RWPE1 (cell line): ENCODE measurements around the gene CELF4.

ENCODE experiments used
- CTCF ChIA-PET: fragments of 350-600 bp; sonication (Branson Sonifier 250); formaldehyde crosslinking; extraction: SDS; loops from one replicate; lab custom pipeline; 2021; lab: Yijun Ruan, JAX
- POLR2A ChIA-PET: fragments of 400-600 bp; formaldehyde crosslinking; extraction: SDS; loops from one replicate; lab custom pipeline; 2020; ENCODE audit warnings: antibody characterized with exemption; ENCODE audit not compliant: low non-redundant PET; lab: Yijun Ruan, JAX
- DNase-seq: peaks from one replicate; pipeline ENCODE4 v3.0.0; 2012; ENCODE audit warnings: low spot score
- H3K27ac ChIP-seq: fragments of 450-650 bp; 2 replicates; pipeline ENCODE4 v1.5.1; 2017
- CTCF ChIP-seq: fragments of 450-650 bp; conservative IDR thresholded peaks from 2 replicates; pipeline ENCODE4 v1.5.1; 2017; ENCODE audit warnings: low read depth, mild to moderate bottlenecking

The CELF4 gene

GRCh38 chr18:37249171-37249886 is 316.3 kb downstream of the CELF4 start:
- ChIA-PET CTCF (interaction anchor here (0.6 kb wide), 1 partner anchor 20 kb away, joined by 3 read pairs; no protein-coding TSS in a partner anchor), POLR2A (no interaction called here)
- no peak for TF ChIP-seq CTCF
- no peak overlapping the region for H3K27ac ChIP-seq
- no peak for DNase-seq

GRCh38 chr18:37248281-37248680 is 317.3 kb downstream of the CELF4 start:
- POLR2A ChIA-PET, result no interaction called here
- CTCF ChIA-PET, result no interaction called here
- no peak for TF ChIP-seq CTCF
- DNase-seq, result no peak
- no peak overlapping the region for H3K27ac ChIP-seq

GRCh38 chr18:37247497-37248161 is 318.0 kb downstream of the CELF4 start:
- DNase-seq, result no peak
- ChIA-PET CTCF (no interaction called here), POLR2A (no interaction called here)
- no peak overlapping the region for H3K27ac ChIP-seq
- TF ChIP-seq CTCF, result no peak

- CTCF ChIA-PET, result no interaction called here
These were observed 318.7 kb downstream of the CELF4 start for GRCh38 chr18:37246779-37247340.

GRCh38 chr18:37244618-37245017 is 321.0 kb downstream of the CELF4 start:
- no peak overlapping the region for H3K27ac ChIP-seq
- POLR2A ChIA-PET, result no interaction called here
- CTCF ChIA-PET, result no interaction called here
- DNase-seq, result no peak
- no peak for TF ChIP-seq CTCF

More at GRCh38 chr18:37246779-37247340, 318.7 kb downstream of the CELF4 start:
- no peak for DNase-seq
- no peak for TF ChIP-seq CTCF
- H3K27ac ChIP-seq, result no peak overlapping the region
- POLR2A ChIA-PET, result no interaction called here

GRCh38 chr18:37243741-37244140 is 321.9 kb downstream of the CELF4 start:
- no peak for TF ChIP-seq CTCF
- DNase-seq, result no peak
- no peak overlapping the region for H3K27ac ChIP-seq
- ChIA-PET CTCF (no interaction called here), POLR2A (no interaction called here)
